ENCODE measurements around the gene CTIF.

The CTIF gene

GRCh38 chr18:48792141-48792540 lies 253.3 kb downstream of the CTIF start:
- no peak for DNase-seq (ENCODE audit: insufficient read length, low spot score)
- TF ChIP-seq CTCF (IDR thresholded peaks at IDR 0.05; ENCODE audit: insufficient read depth, missing control alignments): no peak
- FAIRE-seq: no peak

- no peak for TF ChIP-seq CTCF (IDR thresholded peaks at IDR 0.05; ENCODE audit: insufficient read depth, missing control alignments)
- no peak for DNase-seq (ENCODE audit: insufficient read length, low spot score)
- FAIRE-seq: no peak
Measured at GRCh38 chr18:48792611-48793380, 254.0 kb downstream of the CTIF start.

GRCh38 chr18:48794251-48794970 lies 255.6 kb downstream of the CTIF start:
- DNase-seq (ENCODE audit: insufficient read length, low spot score) (no peak), FAIRE-seq (no peak)
- TF ChIP-seq CTCF (IDR thresholded peaks at IDR 0.05; ENCODE audit: insufficient read depth, missing control alignments): no peak

GRCh38 chr18:48795696-48796095 lies 256.9 kb downstream of the CTIF start:
- no peak for DNase-seq (ENCODE audit: insufficient read length, low spot score)
- no peak for FAIRE-seq
- no peak for TF ChIP-seq CTCF (IDR thresholded peaks at IDR 0.05; ENCODE audit: insufficient read depth, missing control alignments)

GRCh38 chr18:48796491-48797205 lies 257.8 kb downstream of the CTIF start:
- no peak for FAIRE-seq
- no peak for DNase-seq (ENCODE audit: insufficient read length, low spot score)
- TF ChIP-seq CTCF (IDR thresholded peaks at IDR 0.05; ENCODE audit: insufficient read depth, missing control alignments): no peak

GRCh38 chr18:48797841-48798255 lies 259.0 kb downstream of the CTIF start:
- DNase-seq (ENCODE audit: insufficient read length, low spot score) (no peak), FAIRE-seq (no peak)
- TF ChIP-seq CTCF (IDR thresholded peaks at IDR 0.05; ENCODE audit: insufficient read depth, missing control alignments): peak; percentile 6
